GM21529 (cell line): Measurements from ENCODE around the gene GPATCH4.
"Not testable (repeated sequence)": the region's sequence is repeated elsewhere in the genome, so short reads cannot be mapped to it uniquely, and the experiment has no call there.

Source experiments
- ATAC-seq: cut with Tn5 transposase; IDR thresholded peaks from one replicate; pipeline ENCODE4 v1.9.1; 2021; ENCODE audit not compliant: unreplicated experiment

GPATCH4 gene

DNA sequence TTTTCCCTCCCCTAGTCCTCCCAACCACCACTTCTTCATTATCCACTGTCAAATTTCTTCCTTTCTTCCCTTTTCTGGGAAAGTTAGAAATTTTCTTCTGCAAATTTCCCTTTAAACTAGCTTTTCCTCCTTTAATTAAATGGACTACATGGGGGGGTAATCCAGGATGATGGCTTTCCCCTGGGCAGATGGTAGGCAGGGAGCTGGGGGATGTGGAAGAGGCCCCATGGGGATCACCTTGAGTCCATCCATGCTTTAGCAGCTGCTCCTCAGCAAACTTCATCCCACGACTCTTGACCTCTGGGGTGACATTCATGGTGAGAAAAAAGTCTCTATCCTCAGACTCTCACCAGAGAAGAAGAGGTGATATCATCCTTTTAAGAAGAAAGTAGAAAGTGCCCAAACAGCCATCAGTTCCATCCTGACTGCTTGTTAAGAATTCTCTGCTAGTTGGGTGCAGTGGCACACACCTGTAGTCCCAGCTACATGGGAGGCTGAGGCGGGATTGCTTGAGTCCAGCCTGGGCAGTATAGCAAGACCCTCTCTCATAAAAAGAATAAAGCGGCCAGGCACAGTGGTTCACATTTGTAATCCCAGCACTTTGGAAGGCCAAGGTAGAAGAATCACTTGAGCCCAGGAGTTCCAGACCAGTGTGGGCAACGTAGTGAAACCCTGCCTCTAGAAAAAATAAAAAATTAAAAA, 2.4 kb downstream of the GPATCH4 start:
- no peak for ATAC-seq

DNA sequence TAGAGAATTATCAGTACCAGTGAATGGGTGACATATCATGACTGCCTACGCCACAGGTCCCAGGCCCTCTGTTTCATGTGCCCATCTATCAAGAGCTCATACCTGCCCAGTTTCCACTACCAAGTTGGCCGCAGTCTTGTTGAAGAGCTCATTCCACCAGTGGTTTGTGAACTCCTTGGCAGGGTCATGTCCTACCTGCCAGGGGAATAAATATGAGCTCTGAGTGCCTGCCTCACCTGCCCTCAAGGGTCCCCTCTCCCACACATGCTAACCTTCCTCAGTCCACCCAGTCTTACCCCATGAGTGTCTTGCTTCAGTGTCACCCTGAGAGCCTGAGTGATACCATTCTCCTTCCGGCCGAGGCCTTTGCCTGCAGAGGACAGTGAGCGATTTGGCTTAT, 3.2 kb downstream of the GPATCH4 start:
- ATAC-seq, result no peak

DNA sequence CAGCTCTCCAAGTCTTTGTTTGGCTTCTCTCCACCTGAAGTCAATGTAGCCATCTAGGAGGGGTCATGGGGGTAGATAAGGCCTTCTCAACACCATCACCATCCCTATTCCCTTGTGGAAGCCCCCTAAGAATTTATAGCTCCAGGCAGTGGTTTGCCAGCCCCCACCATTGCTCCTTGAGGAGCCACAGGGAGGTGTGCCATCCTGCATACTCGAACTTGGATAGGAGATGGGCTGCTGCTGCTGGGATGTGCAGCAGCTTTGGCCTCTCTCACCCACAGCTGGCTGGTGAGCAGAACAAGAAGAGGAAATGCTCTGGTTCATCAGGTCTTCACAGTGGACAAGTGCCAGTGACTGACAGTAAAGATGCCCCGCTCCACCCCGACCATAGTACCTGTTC, 4.9 kb downstream of the GPATCH4 start:
- ATAC-seq, result no peak

DNA sequence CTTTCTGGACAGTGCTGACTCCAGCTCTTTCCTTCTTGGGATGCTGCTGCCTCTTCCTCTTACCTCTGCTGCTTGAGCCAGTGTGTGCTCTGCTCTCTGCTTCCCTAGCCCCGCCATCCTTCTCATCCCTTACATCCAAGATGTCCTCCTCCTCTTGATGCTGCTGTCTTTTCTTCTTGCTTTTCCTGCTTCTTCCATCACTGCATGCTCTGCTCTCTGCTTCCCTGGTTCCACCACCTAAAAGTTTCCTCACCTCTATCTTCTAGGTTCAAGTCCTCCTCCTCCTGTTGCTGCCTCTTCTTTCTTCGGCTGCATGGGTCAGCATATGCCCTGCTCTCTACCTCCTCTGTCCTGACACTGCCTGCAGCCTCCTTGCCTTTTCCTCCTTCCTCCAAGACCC, 6.3 kb downstream of the GPATCH4 start:
- ATAC-seq, result no peak

DNA sequence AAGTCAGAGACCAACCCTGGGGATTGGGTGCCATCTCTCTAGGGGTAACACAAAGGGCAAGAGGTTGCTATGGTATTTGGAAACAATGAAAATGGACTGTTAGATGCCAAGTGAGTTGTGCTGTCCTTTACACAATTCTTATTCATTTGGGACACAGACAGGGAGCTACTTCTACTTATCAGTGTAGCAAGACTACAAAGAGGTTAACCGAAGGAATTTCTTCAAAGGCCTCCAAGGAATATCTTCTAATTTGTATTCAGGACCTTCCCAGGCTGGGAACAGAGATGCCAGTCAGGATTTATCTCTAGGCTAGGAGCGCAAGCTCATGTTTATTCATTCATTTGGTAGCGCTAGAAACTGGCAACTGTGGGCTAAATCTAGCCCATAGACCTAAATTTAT, 7.1 kb downstream of the GPATCH4 start:
- ATAC-seq, result no peak

DNA sequence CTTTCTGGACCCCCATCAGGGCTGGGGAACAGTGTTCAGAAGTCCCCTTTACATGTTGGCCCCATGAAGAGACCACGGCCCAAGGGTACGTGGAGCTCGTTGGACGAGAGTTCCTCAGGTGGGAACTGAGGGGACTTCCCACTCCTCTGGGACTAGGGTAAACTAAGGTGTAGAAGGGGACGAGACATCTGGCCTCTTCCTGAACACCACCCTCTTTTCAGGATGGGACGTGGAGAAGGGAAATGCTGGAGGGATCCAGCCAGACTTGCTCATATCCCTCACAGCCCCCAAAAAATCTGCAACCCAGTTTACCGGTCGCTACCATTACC, 7.7 kb downstream of the GPATCH4 start:
- no peak for ATAC-seq

DNA sequence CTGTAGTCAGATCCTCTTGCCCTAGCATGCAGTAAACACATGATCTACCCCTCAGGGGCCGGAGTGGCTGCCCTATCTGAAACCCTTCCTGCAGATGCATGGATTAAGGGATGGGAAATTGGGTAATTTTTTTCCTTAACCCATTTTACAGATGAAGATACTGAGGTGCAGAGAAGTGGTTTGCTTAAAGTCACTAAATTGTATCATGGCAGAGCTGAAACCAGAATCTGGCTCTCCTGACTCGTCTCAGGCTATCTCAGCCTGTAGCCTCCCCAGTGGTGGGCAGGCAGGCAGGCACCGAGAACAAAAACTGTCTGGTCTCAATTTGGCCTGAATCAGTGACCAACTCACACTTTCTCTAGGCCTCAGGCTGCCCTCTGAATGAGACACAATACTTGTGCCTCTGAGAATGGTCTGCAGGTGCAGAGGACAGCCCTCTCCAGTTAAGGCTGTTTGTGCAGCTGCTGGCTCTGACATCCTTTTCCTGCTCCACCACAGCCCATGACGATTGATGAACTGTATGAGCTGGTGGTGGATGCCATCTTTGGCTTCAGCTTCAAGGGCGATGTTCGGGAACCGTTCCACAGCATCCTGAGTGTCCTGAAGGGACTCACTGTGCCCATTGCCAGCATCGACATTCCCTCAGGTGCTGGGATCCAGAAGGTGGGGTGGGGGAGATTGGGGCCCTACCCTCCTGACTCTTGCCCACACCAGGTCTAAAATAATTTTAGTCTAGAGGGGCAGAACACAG, 8.2 kb downstream of the GPATCH4 start:
- ATAC-seq, result no peak

DNA sequence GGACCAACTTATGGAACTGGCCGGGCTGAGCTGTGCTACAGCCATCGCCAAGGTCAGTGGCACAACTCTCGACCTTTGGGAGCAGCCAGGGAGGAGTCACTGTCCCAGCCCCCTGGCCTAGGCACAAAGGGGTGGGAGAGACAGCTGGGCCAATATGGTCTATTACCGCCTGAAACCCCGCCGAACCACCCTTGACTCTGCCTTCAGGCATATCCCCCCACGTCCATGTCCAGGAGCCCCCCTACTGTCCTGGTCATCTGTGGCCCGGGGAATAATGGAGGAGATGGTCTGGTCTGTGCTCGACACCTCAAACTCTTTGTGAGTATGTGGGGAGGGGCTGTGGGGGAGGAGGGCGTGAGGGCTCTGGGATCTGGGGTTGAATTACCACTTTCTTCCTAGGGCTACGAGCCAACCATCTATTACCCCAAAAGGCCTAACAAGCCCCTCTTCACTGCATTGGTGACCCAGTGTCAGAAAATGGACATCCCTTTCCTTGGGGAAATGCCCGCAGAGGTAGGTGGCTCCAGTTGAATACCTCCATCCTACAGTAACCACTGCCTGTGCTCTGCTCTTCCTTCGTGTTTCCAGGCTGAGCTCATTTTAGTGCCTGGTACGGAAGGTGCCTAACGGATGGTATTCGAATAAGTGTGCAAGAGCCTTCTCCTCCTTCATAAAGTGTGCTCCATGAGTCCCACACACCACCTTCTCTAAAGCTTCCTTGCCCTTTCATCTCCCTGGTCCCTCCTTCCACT, 8.9 kb downstream of the GPATCH4 start:
- ATAC-seq, result no peak

DNA sequence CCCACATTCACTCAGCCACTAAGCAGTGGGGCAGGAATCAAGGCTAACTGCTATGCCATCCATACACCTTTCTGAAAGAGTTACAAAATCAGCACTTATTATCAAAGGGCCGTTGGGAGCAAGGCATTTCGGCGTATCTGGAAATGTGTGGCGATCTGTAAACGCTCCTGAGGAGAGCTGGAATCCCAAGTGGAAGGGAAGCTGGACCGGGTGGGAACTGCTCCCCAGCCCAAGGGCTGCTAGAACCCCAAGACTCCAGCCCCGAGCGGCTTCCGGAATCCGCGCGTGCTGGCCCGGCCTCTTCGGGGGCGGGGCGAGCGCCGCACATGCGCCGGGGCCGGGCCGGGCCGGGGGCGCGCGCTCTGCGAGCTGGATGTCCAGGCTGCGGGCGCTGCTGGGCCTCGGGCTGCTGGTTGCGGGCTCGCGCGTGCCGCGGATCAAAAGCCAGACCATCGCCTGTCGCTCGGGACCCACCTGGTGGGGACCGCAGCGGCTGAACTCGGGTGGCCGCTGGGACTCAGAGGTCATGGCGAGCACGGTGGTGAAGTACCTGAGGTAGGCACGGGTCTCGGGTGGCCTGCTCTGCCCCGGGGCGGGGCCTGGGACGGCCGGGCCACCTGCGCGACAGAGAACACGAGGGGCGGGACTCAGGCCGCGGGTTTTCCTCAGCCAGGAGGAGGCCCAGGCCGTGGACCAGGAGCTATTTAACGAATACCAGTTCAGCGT, 9.7 kb downstream of the GPATCH4 start, which contains the start of gene NAXE:
NAXE (plus strand) TSS at position 345 of the 726 bp plus-strand sequence; CDS start at position 374, 29 bp downstream.
- ATAC-seq, result peak; percentile 90

DNA sequence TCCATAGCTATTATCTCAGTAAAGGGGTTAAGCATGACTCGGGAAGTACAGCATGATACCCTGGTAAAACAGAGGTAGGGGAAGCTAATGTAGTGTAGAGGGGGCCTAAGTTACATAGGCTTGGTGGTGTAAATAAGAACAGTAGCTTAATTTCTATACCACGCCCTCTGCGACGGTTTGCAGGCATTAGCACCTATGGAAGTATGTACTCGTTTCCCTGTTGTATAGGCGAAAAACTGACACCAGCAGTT, 10.2 kb downstream of the GPATCH4 start:
- no peak for ATAC-seq

DNA sequence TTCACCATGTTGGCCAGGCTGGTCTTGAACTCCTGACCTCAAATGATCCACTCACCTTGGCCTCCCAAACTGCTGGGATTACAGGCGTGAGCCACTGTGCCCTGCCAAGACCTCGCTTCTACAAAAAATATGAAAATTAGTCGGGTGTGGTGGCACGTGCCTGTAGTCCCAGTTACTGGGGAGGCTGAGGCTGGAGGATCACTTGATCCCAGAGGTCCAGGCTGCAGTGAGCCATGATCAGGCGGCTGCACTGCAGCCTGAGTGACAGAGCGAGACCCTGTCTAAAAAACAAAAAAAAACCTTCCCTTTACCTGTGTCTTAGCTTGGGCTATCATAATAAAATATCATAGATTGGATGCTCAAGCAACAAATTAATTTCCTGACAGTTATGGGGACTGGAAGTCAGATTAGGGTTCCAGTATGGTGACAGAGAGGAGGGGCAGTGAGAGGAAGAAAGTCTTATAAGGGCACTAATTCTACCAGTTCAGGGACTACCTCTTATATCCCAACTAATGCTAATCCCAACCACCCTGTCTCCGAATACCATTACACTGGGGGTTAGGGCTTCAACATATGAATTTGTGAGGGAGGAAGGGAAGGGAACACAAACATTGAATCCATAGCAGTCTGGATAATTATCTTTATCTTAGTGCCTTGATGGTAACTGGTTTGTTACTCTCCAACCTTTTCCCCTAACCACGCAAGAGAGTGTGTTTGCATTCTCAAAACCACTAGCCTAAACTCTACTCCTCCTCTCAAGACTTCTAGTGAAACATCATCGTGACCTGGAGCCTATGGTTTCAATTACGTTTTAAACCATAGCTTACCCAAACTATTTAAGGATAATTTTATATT, 10.7 kb downstream of the GPATCH4 start:
- no peak for ATAC-seq

DNA sequence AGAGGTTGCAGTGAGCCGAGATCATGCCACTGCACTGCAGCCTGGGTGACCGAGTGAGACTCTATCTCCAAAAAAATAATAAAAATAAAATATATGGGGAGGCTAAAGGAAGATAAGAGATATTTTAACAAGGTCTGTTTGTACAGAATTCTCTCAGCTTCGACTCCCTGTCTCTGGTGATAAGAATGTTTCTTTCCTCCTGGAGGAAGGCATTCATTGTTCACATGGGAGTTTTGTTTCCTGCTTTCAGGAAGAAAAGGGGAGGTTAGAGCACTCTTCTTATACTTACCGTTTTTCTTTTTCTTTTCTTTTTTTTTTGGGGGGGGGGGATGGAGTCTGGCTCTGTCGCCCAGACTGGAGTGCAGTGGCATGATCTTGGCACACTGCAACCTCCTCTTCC, 11.7 kb downstream of the GPATCH4 start:
- ATAC-seq, result no peak

DNA sequence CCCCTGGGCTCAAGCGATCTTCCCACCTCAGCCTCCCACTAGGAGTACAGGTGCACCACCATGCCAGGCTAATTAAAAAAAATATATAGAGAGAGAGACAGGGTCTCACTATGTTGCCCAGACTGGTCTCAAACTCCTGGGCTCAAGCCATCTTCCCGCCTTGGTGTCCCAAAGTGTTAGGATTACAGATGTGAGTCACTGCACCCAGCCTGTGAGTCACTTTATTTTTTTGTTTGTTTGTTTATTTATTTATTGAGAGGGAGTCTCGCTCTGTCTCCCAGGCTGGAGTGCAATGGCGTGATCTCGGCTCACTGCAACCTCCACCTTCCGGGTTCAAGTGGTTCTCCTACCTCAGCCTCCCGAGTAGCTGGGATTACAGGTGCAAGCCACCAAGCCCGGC, 13.4 kb downstream of the GPATCH4 start:
- not testable (repeated sequence) for ATAC-seq

DNA sequence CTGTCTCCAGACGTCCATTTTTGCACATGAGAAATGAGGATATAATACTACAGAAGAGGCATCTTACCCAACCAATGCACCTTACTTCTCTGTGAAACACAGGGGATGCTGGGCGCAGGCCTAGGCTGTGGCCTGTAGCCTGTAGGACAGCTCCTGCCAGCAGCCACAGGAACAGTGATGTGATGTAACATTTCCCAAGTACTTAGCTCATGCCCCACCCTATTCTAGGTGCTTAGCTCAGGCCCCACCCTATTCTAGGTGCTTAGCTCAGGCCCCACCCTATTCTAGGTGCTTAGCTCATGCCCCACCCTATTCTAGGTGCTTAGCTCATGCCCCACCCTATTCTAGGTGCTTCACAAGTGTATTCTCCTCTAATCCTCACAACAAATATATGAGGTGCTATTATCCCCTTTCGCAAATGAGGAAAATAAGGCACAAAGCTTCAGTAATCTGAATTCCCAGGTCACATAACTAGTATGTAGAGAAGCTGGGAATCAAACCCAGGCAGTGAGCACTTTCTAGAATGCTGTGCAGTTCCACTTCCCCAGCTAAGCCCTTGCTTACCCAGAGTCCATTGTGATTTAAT, 14.3 kb downstream of the GPATCH4 start:
- no peak for ATAC-seq

DNA sequence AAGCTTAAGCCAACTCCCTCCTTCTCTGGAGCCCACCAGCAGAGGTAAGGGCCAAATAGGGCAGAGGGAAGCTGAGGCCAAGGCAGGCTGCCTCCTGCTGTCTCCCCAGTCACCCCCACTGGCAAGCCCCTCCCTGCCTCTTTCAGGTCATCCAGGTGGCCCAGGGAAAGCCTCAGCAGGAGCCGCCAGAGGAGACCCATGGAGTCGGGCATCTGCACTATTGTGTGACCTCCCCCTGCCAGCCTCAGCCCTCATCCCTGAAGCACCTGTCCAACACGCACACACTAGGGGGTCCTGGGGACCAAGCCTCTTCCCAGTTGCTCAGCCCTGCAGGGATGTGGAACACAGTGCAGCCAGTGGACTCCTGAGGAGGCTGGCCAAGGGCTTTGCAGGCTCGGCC, 15.0 kb downstream of the GPATCH4 start:
- ATAC-seq, result no peak

DNA sequence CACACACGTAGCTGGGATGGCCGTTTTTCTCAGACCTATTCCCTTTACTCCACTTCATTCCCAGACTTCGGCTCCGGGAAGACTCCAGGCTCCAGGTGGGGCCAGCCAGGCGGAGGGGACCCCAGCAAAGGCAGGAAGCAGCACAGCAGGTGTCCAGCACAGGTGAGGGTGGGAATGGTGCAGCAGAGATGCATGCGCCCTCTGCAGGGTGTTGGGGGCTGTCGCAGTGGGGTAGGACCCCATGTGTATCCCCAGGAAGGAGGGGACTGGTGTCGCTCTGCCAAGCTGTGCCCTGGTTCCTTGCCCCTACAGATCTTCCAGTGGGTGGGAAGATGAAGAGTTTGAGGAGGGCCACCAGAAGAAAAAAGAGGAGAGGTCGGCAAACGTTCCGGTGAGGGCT, 16.5 kb downstream of the GPATCH4 start:
- no peak for ATAC-seq

DNA sequence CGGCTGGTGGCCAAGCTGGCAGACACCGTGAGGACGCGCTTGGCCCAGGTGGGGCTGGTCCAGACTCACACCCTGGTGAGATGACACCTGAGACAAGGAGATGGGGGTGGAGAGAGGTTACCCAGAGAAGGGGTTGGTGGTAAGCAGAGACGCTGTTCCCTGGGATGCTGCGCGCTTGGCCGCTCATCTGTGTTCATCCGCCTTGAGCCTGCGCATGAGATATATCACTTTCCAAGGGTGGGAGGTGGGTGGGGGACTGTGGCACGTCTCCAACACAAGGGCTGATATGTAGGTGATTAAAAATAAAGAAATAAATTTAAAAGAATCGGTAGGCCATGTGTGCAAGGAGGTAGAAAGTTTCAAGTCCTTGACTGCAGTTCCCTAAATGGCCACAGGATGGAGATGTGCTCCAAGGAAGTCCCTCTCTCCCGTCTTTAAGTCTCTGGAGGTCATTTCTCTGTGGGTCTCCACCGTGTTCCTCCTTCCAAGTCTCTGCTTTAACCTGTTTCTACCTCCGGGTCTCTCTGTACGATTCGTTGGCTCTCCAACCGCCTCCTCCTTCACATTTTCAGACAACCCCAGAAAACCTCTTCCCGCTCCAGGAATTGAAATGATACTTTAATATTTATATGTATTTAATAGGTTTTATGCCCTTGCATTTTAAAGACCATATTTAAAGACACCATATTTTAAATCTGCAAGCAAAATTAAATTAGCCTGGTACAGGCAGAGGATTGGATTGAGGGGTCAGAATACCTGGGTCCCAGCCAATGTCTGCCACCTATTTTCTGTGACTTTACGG, 17.3 kb downstream of the GPATCH4 start:
- ATAC-seq, result no peak

DNA sequence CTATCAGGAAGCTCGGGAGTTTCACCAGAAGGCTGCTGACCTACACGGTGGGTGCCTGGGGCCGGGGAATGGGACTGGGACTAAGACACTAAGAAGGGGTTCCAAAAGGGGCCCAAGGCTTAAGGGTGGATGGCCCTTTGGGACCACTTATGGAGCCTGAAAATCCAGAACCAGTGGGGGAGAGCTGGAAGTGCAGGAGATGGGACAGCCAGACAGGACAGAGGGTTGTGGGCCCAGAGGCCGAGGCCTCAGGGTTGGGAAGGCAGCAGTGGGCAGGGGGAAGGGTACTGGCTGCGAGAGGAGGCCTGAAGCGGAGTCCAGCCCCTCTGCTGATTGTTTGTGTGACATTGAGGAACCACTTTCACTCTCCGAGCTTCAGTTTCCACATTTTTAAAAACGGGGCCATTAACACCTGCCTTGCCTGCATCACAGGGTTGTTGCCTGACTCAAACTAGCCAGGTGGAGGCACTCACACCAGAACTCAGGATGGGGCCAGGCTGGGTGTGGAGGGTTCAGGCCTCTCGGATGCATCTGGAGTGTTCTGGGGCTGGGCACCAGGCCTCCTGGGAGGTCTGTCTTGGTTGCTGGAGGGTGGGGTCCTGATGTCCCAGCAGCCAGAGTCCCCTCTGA, 18.8 kb downstream of the GPATCH4 start:
- ATAC-seq, result no peak
